HG03039 (cell line): ENCODE measurements around the gene FAM168A.

Source experiments
- ATAC-seq: cut with Tn5 transposase; IDR thresholded peaks from one replicate; pipeline ENCODE4 v1.9.1; 2021; ENCODE audit warnings: mild to moderate bottlenecking, moderate library complexity; ENCODE audit not compliant: unreplicated experiment

Gene FAM168A

GRCh38 chr11:73563539-73564200 is 34.2 kb downstream of the FAM168A start:
- ATAC-seq, result no peak

- no peak for ATAC-seq
Measured at GRCh38 chr11:73559743-73560142, 38.2 kb downstream of the FAM168A start.

- no peak for ATAC-seq
Measured at GRCh38 chr11:73556966-73557365, 40.9 kb downstream of the FAM168A start.

- no peak for ATAC-seq
Measured at GRCh38 chr11:73555615-73556014, 42.3 kb downstream of the FAM168A start.

- no peak for ATAC-seq
Measured at GRCh38 chr11:73554671-73555320, 43.1 kb downstream of the FAM168A start.

- no peak for ATAC-seq
Measured at GRCh38 chr11:73553266-73553665, 44.6 kb downstream of the FAM168A start.

- ATAC-seq, result no peak
Measured at GRCh38 chr11:73551677-73552076, 46.2 kb downstream of the FAM168A start.

GRCh38 chr11:73549376-73549775 is 48.5 kb downstream of the FAM168A start:
- no peak for ATAC-seq

- ATAC-seq, result no peak
Measured at GRCh38 chr11:73547706-73548595, 50.0 kb downstream of the FAM168A start.

GRCh38 chr11:73542175-73542574 is 55.7 kb downstream of the FAM168A start:
- no peak for ATAC-seq

GRCh38 chr11:73539506-73540084 is 58.3 kb downstream of the FAM168A start:
- ATAC-seq, result no peak

- no peak for ATAC-seq
Measured at GRCh38 chr11:73538381-73538872, 59.5 kb downstream of the FAM168A start.

GRCh38 chr11:73537969-73538368 is 59.9 kb downstream of the FAM168A start:
- no peak for ATAC-seq

- ATAC-seq, result no peak
Measured at GRCh38 chr11:73536961-73537360, 61.0 kb downstream of the FAM168A start.

- no peak for ATAC-seq
Measured at GRCh38 chr11:73532310-73532709, 65.6 kb downstream of the FAM168A start.

- no peak for ATAC-seq
Measured at GRCh38 chr11:73531386-73531785, 66.5 kb downstream of the FAM168A start.

- no peak for ATAC-seq
Measured at GRCh38 chr11:73530109-73530508, 67.8 kb downstream of the FAM168A start.

- no peak for ATAC-seq
Measured at GRCh38 chr11:73529204-73529530, 68.7 kb downstream of the FAM168A start.

GRCh38 chr11:73528483-73529203 is 69.3 kb downstream of the FAM168A start:
- no peak for ATAC-seq

GRCh38 chr11:73528013-73528412 is 69.9 kb downstream of the FAM168A start:
- ATAC-seq, result no peak

GRCh38 chr11:73525611-73526010 is 72.3 kb downstream of the FAM168A start:
- no peak for ATAC-seq
